Measurements from ENCODE around the gene GABRB1. TPM values are rescaled to one million over a fixed set of nuclear protein-coding genes. Genes with fewer than 3 reads are reported as not detected.

GABRB1 gene
- polyA plus RNA-seq, 3 donors = not detected

DNA sequence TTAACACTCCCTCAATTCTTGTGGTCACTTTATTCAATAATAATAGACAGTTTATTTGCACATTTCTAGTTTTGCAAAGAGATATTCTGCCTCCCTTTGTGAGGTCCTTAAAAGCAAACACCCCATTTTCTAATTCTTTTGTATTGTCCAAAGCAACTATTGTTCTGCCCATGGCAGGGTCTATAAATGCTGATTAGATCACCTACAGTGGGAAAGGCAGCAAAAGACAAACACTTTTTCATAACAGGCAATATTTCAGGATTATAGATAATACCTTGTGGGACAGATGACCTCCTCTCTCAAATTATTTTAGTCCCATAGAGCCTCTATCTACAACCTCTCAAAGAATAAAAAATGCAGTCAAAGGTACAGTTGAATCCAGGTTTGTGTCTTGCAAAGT is 403.6 kb downstream of the GABRB1 start:
- Histone ChIP-seq H3K4me2 (replicated peaks; ENCODE audit: extremely low read depth, low read length, poor library complexity, severe bottlenecking) (no peak overlapping the region), H3K79me2 (ENCODE audit: insufficient read depth, low read length) (peaks cover 13% of the 10 kb centered on the region), H3K27me3 (ENCODE audit: control insufficient read depth in 2 of 2, insufficient read depth in 2 of 2, low read length in 2 of 2) (no peaks in the 10 kb centered on the region), H3K9ac (ENCODE audit: insufficient read depth, low read length, poor library complexity, severe bottlenecking) (no peak overlapping the region), H3K4me3 (replicated peaks in 1 of 3; ENCODE audit: low read depth in 2 of 3, low read length in 3 of 3) (no peak overlapping the region), H2AFZ (ENCODE audit: insufficient read depth, low read depth, low read length, poor library complexity, severe bottlenecking) (no peak overlapping the region), H3K9me3 (replicated peaks in 1 of 2; ENCODE audit: control insufficient read depth in 1 of 2, insufficient read depth in 1 of 2, low read length in 2 of 2) (no peaks in the 10 kb centered on the region), H3K36me3 (replicated peaks in 1 of 2; ENCODE audit: control insufficient read depth in 1 of 2, insufficient read depth in 2 of 2, low read length in 2 of 2) (no peaks in the 10 kb centered on the region), H4K20me1 (ENCODE audit: insufficient read depth, low read length) (no peaks in the 10 kb centered on the region), H3K27ac (ENCODE audit: low read depth in 1 of 2, low read length in 2 of 2) (no peak overlapping the region), H3K4me1 (ENCODE audit: control insufficient read depth in 1 of 2, insufficient read depth in 2 of 2, low read length in 2 of 2) (peaks cover 0 to 15% of the 10 kb centered on the region in 2 donors)
- Mint-ChIP-seq H3K27me3 (ENCODE audit: low read depth in 3 of 3) (no peaks in the 10 kb centered on the region), H3K36me3 (no peaks in the 10 kb centered on the region), H3K4me1 (peaks cover 18% of the 10 kb centered on the region), H3K4me3 (no peak overlapping the region), H3K27ac (no peak overlapping the region), H3K9me3 (peaks cover 0 to 3% (median 1%) of the 10 kb centered on the region in 7 donors)
- intact Hi-C loops (cut with micrococcal nuclease) = no loop called here
- TF ChIP-seq, protein P1, sequence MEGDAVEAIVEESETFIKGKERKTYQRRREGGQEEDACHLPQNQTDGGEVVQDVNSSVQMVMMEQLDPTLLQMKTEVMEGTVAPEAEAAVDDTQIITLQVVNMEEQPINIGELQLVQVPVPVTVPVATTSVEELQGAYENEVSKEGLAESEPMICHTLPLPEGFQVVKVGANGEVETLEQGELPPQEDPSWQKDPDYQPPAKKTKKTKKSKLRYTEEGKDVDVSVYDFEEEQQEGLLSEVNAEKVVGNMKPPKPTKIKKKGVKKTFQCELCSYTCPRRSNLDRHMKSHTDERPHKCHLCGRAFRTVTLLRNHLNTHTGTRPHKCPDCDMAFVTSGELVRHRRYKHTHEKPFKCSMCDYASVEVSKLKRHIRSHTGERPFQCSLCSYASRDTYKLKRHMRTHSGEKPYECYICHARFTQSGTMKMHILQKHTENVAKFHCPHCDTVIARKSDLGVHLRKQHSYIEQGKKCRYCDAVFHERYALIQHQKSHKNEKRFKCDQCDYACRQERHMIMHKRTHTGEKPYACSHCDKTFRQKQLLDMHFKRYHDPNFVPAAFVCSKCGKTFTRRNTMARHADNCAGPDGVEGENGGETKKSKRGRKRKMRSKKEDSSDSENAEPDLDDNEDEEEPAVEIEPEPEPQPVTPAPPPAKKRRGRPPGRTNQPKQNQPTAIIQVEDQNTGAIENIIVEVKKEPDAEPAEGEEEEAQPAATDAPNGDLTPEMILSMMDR (IDR thresholded peaks at IDR 0.05) = no peak
- DNase-seq = no peak

DNA sequence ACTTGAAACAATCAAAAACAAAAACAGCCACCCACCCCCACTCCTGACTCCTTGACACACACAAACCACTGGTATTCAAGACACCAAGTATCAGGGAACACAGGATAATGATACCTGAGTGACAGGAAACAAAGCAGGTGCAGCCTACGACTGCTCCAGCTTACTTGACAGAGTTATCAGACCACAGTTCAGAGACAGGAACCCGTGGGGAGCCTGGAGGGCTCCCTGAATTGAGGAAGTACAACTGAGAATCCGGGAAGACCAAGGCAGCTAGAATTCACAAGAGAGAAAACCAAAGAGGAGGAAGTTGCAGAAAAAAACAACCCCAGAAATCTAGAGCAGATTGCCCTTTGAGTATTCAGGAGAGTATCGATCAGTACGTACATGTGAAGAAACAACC is 411.6 kb downstream of the GABRB1 start:
- Histone ChIP-seq H3K4me3 (replicated peaks in 1 of 3; ENCODE audit: low read depth in 2 of 3, low read length in 3 of 3) (peak overlapping the region in 2 of 3 experiments; percentile 50 to 72), H3K79me2 (ENCODE audit: insufficient read depth, low read length) (peaks cover 35% of the 10 kb centered on the region), H3K4me1 (ENCODE audit: control insufficient read depth in 1 of 2, insufficient read depth in 2 of 2, low read length in 2 of 2) (peaks cover 31 to 58% of the 10 kb centered on the region in 2 donors), H3K36me3 (replicated peaks in 1 of 2; ENCODE audit: control insufficient read depth in 1 of 2, insufficient read depth in 2 of 2, low read length in 2 of 2) (no peaks in the 10 kb centered on the region), H3K9me3 (replicated peaks in 1 of 2; ENCODE audit: control insufficient read depth in 1 of 2, insufficient read depth in 1 of 2, low read length in 2 of 2) (no peaks in the 10 kb centered on the region), H3K27ac (ENCODE audit: low read depth in 1 of 2, low read length in 2 of 2) (peak overlapping the region; percentile 34 to 81), H2AFZ (ENCODE audit: insufficient read depth, low read depth, low read length, poor library complexity, severe bottlenecking) (peak overlapping the region; percentile 70), H3K9ac (ENCODE audit: insufficient read depth, low read length, poor library complexity, severe bottlenecking) (peak overlapping the region; percentile 18), H3K27me3 (ENCODE audit: control insufficient read depth in 2 of 2, insufficient read depth in 2 of 2, low read length in 2 of 2) (no peaks in the 10 kb centered on the region), H4K20me1 (ENCODE audit: insufficient read depth, low read length) (no peaks in the 10 kb centered on the region), H3K4me2 (replicated peaks; ENCODE audit: extremely low read depth, low read length, poor library complexity, severe bottlenecking) (peak overlapping the region; percentile 77)
- no peaks in the 10 kb centered on the region for H3K27me3 Mint-ChIP-seq (ENCODE audit: low read depth in 3 of 3)
- peak overlapping the region; percentile 12 to 89 (median 84) for H3K27ac Mint-ChIP-seq
- intact Hi-C loops (cut with micrococcal nuclease) = no loop called here
- 0% methylated on average over 4 of the region's 5 CpGs for WGBS (ENCODE audit: insufficient coverage)
- peak overlapping the region; percentile 13 to 79 for H3K4me3 Mint-ChIP-seq
- DNase-seq = peak; percentile 49 to 68 (median 66)
- peaks cover 54% of the 10 kb centered on the region for H3K4me1 Mint-ChIP-seq
- TF ChIP-seq, protein P1 (IDR thresholded peaks at IDR 0.05) = no peak
- H3K36me3 Mint-ChIP-seq = peaks cover 2 to 9% of the 10 kb centered on the region in 2 donors
- H3K9me3 Mint-ChIP-seq = peaks cover 0 to 4% (median 0%) of the 10 kb centered on the region in 7 donors
